Naive B cell (primary cell): ENCODE results near the gene RAD51B. TPM values are rescaled to one million over a fixed set of nuclear protein-coding genes. Genes with fewer than 3 reads are reported as not detected.

Experiments
- ATAC-seq, 2 donors: fragments of 150-1000 bp; cut with Tn5 transposase; 2 replicates each; pipeline ENCODE4 v1.10.0; 2021; ENCODE audit warnings: low read depth in 2 of 2, mild to moderate bottlenecking in 2 of 2, moderate library complexity in 2 of 2
- DNase-seq: peaks from one replicate; pipeline ENCODE4 v3.0.0; 2022
- H3K27ac Mint-ChIP-seq, 6 donors: one replicate each; pipeline ENCODE4 v1.8.0; 2020 to 2022; ENCODE audit warnings: mild to moderate bottlenecking in 6 of 6, mixed read lengths in 6 of 6, moderate library complexity in 5 of 6, inconsistent platforms in 2 of 6
- H3K27me3 Mint-ChIP-seq, 3 donors: one replicate each; pipeline ENCODE4 v1.8.0; 2021 to 2022; ENCODE audit warnings: mixed read lengths in 3 of 3, mild to moderate bottlenecking in 1 of 3
- H3K36me3 Mint-ChIP-seq, 2 donors: one replicate each; pipeline ENCODE4 v1.8.0; 2020 to 2022; ENCODE audit warnings: mixed read lengths in 2 of 2, inconsistent platforms in 1 of 2, mild to moderate bottlenecking in 1 of 2
- H3K4me1 Mint-ChIP-seq, 3 donors: one replicate each; pipeline ENCODE4 v1.8.0; 2020 to 2022; ENCODE audit warnings: mixed read lengths in 3 of 3, inconsistent platforms in 1 of 3, mild to moderate bottlenecking in 1 of 3, moderate library complexity in 1 of 3
- H3K4me3 Mint-ChIP-seq, 8 donors: one replicate each; pipeline ENCODE4 v1.8.0; 2020 to 2022; ENCODE audit warnings: mild to moderate bottlenecking in 8 of 8, mixed read lengths in 8 of 8, moderate library complexity in 8 of 8, inconsistent platforms in 2 of 8
- H3K9me3 Mint-ChIP-seq, 7 donors: one replicate each; pipeline ENCODE4 v1.8.0; 2020 to 2022; ENCODE audit warnings: mixed read lengths in 7 of 7, mild to moderate bottlenecking in 5 of 7, inconsistent platforms in 2 of 7, moderate library complexity in 1 of 7
- polyA plus RNA-seq, 6 donors: library from polyadenylated mRNA; unstranded; fragments of 300-500 nt; fragmentation: Illumina TruSeq; gene quantifications; one replicate each; pipeline ENCODE4 v1.2.3, GENCODE V29; 2021; ENCODE audit warnings: low read depth in 6 of 6

Gene RAD51B
- polyA plus RNA-seq, 6 donors from 2014 or later: 27.4 to 37.2 (median 31.8) TPM

DNA sequence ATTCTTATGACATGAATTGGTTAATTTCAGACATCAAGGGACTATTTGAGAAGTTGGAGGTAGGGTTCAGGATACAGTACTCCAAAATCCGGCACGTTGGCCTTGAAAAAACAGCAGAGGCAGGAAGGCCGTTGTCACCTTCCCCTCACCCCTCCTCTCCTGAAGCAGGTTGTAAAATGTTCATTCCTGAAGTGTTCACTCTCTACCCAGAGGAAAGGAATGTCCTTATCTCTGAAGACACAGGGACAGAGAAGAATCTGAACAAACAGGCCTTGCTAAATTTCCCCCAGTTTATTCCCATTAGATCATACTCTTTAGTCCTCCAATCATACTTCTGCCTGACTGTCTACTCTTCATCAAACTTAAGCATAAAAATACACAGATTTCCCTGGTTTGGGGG is 659.7 kb downstream of the RAD51B start:
- Mint-ChIP-seq H3K36me3 (no peaks in the 10 kb centered on the region), H3K9me3 (no peaks in the 10 kb centered on the region), H3K4me3 (no peak overlapping the region), H3K27ac (peak overlapping the region in 5 of 6 donors; percentile 33 to 98 (median 88)), H3K27me3 (no peaks in the 10 kb centered on the region), H3K4me1 (peaks cover 56 to 89% (median 81%) of the 10 kb centered on the region in 3 donors)
- ATAC-seq (no peak), DNase-seq (no peak)

DNA sequence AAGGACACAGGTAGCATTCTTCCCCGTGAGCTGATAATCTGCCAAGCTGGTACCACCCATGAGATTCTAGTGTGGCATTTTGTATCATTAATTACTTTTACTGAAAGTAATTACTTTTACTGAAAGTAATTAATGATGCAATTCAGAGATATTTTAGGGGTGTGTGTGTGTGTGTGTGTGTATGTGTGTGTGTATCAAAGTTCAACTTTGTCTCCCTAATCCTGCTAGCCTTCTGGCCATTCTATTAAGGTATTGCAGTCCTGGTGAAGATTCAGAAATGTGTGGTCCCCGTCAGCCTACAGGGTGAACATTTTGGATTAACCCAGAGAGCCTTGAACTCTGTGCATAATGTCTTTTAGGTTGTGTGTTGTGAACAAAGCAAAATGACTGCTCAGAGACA is 662.4 kb downstream of the RAD51B start:
- H3K27me3 Mint-ChIP-seq: no peaks in the 10 kb centered on the region
- no peak overlapping the region for H3K4me3 Mint-ChIP-seq
- ATAC-seq: no peak
- H3K9me3 Mint-ChIP-seq: no peaks in the 10 kb centered on the region
- no peaks in the 10 kb centered on the region for H3K36me3 Mint-ChIP-seq
- peaks cover 45 to 75% (median 71%) of the 10 kb centered on the region in 3 donors for H3K4me1 Mint-ChIP-seq
- peak overlapping the region in 3 of 6 donors; percentile 28 to 97 (median 83) for H3K27ac Mint-ChIP-seq
- no peak for DNase-seq

DNA sequence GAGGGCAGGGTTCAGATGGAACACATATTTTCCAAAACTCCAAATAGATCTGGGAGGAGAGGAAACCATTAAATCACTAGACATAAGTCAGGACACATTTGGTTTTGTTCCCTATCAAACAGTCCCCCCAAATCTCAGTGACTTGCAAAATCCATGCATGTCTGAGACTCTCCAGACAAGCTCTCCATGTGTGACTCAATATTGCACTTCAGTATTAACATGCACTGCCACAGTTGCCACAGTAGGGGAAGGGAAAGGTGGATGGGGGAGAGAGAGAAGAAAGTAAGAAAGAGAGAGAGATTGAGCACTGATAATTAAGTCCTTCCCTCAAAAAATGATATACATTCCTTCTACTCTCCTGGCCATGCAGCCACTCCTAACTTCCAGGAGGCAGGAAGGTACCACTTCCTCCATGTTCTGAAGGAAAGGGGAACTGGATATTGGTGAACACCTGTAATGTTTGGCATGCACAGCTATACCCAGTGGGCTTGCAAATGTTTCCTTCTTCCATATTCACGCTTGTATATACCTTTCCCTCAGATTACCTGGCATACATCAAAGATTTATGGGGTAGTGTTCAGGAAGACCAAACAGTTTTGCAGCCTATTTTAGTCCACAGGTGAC is 663.3 kb downstream of the RAD51B start:
- Mint-ChIP-seq H3K27ac (peak overlapping the region in 3 of 6 donors; percentile 16 to 62 (median 50)), H3K9me3 (no peaks in the 10 kb centered on the region), H3K36me3 (no peaks in the 10 kb centered on the region), H3K4me3 (no peak overlapping the region), H3K4me1 (peaks cover 42 to 71% (median 67%) of the 10 kb centered on the region in 3 donors), H3K27me3 (no peaks in the 10 kb centered on the region)
- no peak for DNase-seq
- no peak for ATAC-seq

DNA sequence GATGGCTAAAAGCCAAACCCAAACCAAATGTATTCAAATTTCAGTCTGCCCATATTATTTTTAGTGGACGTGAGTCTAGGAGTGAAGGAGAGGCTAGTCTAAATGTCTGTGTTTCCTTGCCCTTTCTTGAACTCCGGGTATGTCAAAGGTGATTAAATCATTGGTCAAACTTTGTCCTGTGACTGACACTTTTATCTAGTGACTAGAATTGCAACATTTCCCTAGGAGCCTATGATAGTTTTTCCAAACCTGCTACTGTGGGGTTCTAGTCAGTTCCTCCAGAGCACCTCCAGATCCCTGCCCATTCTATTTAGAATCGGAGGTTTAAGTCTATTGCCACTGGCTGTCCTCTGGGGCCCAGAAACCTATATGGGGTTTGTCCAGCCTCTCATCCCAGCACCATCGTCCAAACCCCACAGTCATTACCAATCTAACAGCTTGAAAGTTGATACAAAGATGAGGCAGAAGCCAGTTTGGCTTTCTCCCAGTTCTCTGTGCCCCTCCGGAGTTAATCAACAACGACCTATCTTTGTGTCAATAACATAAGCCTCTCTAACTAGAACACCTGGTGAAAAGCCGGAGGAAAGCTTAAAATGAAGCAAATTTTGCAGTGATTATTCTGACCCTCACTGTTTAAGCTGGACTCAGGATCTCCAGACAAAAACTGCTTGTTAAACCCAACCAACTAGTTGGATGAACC is 666.6 kb downstream of the RAD51B start:
- Mint-ChIP-seq H3K4me3 (peak overlapping the region in 1 of 8 donors; percentile 25), H3K27ac (peak overlapping the region in 1 of 6 donors; percentile 53), H3K9me3 (no peaks in the 10 kb centered on the region), H3K36me3 (no peaks in the 10 kb centered on the region), H3K4me1 (peaks cover 38 to 45% (median 45%) of the 10 kb centered on the region in 3 donors), H3K27me3 (no peaks in the 10 kb centered on the region)
- ATAC-seq (no peak), DNase-seq (no peak)

DNA sequence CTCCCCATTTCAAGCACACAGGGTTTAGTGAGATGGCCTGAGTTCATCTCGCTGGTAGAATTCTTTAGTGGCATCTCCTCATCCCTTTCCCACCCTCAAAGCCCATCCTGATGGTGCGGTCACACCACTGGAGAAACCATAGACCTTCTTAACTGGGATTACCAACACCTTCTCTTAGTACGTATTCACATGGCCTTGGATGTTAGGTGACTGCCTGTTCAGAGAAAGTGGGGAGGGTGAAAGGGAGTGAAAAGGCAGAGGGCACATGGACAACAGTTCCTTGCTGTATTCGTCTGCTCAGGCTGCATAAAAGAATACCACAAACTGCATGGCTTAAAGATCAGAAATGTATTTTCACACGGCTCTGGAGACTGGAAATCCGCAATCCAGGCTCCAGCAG is 667.2 kb downstream of the RAD51B start:
- Mint-ChIP-seq H3K4me3 (no peak overlapping the region), H3K27ac (peak overlapping the region in 2 of 6 donors; percentile 72 to 95), H3K9me3 (no peaks in the 10 kb centered on the region), H3K36me3 (no peaks in the 10 kb centered on the region), H3K27me3 (no peaks in the 10 kb centered on the region), H3K4me1 (peaks cover 37 to 49% (median 41%) of the 10 kb centered on the region in 3 donors)
- no peak for DNase-seq
- ATAC-seq: no peak

DNA sequence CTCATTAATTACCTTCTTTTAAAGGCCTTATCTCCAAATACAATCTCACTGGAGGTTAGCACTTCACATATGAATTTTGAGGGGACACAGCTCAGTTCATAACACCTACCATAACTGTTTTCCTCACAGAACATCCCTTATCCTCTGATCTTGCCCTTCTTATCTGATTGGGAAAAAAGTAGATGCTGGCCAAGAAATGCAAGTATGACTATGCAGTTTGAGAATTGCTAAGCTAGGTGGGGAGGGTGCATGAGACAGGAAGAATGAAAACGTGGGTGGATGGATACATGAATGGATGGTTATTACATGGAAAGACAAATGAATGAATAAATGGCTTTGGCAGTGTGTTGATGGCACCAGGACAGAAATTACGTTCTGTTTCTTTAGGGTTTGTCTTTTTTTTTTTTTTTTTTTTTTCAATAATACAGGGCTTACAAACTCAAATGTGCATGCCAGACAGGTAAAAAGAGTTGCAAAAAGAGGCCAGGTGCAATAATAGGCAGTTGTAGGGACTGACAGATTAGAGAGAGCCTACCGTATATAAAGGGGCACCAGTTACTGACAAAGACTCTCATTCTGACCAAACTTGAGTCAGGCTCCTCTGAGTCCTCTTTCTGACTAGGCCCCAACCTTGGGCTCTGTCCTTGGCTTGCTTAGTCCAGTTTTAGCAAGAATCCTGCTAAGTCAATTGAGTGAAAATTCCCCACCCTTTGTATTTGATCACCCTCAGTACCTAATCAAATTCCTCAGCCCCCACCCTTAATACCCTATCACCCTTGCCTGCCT is 668.4 kb downstream of the RAD51B start:
- no peaks in the 10 kb centered on the region for H3K36me3 Mint-ChIP-seq
- H3K4me3 Mint-ChIP-seq: no peak overlapping the region
- peaks cover 42 to 53% (median 49%) of the 10 kb centered on the region in 3 donors for H3K4me1 Mint-ChIP-seq
- ATAC-seq (no peak), DNase-seq (no peak)
- no peaks in the 10 kb centered on the region for H3K9me3 Mint-ChIP-seq
- H3K27ac Mint-ChIP-seq: peak overlapping the region in 2 of 6 donors; percentile 61 to 70
- no peaks in the 10 kb centered on the region for H3K27me3 Mint-ChIP-seq

DNA sequence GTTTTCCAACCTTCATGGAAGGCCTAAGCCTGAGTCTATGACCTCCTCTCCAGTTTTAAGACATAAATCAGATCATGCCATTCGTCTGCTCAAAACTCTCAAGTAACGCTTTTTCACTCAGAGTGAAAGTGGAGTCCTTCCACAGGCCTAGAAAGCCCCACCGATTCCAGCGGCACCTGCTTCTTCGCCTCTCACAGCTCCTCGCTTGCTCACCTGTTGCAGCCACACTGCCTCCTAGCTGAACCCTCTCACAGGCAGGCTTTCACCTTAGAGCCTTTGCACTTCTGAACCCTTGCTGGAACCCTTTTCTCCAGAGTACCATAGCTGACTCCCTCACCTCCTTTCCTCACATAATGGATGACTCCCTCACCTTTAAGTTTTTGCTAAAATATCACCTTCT is 672.2 kb downstream of the RAD51B start:
- Mint-ChIP-seq H3K9me3 (no peaks in the 10 kb centered on the region), H3K4me1 (peaks cover 53 to 61% (median 59%) of the 10 kb centered on the region in 3 donors), H3K36me3 (no peaks in the 10 kb centered on the region), H3K27me3 (no peaks in the 10 kb centered on the region), H3K4me3 (peak overlapping the region in 2 of 8 donors; percentile 22 to 47), H3K27ac (peak overlapping the region in 2 of 6 donors; percentile 84 to 94)
- DNase-seq (no peak), ATAC-seq (no peak)

DNA sequence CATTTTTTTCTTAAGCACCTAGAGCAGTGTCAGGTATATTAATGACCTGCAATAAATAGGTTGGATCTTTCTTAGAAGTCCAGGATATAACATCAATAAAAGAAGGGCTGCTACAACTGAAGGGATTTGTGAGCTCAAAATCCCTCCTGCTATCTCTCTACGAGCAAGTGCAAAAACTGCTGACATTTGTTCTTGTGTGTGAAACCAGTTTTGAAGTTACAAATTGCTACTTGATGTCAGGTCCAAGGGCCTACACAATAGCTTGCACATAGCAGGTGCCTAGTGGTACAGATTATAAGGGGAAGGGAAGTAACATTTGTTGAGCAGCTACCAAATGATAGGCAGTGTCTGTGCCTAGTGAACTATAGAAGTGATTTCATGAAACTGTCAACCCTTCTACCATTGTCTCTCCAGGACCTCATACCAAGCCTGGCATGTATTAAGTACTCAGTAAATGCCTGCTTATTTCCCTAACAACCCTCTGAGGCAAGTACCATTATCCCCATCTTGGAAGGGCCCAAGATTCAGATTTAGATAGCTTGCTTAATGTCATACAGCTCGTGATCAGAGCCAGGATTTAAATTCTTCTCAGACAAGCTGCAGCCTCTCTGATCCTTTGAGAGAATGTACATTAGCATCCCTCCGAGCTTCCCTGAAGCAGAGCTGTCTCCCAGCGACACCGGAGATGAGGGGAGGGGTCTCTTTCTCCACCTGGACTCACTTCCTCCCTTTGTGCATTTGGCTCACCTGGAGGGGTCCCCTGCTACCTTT is 673.0 kb downstream of the RAD51B start:
- no peaks in the 10 kb centered on the region for H3K27me3 Mint-ChIP-seq
- H3K9me3 Mint-ChIP-seq: no peaks in the 10 kb centered on the region
- DNase-seq (no peak), ATAC-seq (peak in 1 of 2 donors; percentile 39)
- H3K27ac Mint-ChIP-seq: peak overlapping the region; percentile 37 to 94 (median 54)
- peak overlapping the region in 1 of 8 donors; percentile 5 for H3K4me3 Mint-ChIP-seq
- H3K36me3 Mint-ChIP-seq: no peaks in the 10 kb centered on the region
- peaks cover 48 to 61% (median 55%) of the 10 kb centered on the region in 3 donors for H3K4me1 Mint-ChIP-seq

DNA sequence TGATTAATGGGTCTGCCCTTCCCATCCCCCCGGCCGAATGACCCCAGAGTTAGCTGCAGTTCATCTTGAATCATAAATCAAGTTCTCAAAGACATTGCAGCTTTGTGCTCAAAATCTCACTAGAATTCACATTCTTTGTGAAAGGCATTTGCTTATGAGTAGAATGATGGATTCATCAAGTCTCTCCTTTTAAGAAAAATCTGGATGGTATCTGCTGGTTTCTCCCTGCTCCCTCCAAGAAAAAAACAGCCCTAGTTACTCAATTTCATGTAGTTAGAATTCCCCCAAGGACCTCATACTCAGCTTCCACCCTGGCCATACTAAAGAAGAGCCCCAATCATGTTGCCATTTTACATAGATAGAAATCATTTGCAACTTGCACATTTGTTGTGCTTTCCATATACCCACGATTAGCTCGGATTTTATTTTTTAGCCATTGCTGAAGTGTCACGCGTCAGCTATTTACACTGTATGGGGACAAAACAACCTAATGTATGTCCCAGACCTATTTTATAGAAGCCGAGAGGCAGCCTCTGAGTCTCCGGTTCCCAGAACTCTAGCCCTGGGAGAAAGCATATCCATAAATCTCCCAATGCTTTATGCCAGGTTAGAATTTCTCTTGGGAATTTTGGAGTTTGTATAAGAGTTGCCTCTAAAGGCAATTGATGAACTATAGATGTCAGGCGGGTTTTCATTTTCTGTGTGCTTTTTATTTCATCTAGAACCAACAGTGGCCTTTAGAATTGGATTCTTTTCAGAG is 673.8 kb downstream of the RAD51B start:
- Mint-ChIP-seq H3K27ac (peak overlapping the region; percentile 37 to 80 (median 60)), H3K4me3 (peak overlapping the region in 2 of 8 donors; percentile 5 to 14), H3K9me3 (no peaks in the 10 kb centered on the region), H3K36me3 (peaks cover 0 to 5% of the 10 kb centered on the region in 2 donors), H3K27me3 (no peaks in the 10 kb centered on the region), H3K4me1 (peaks cover 49 to 63% (median 52%) of the 10 kb centered on the region in 3 donors)
- DNase-seq (no peak), ATAC-seq (no peak)

DNA sequence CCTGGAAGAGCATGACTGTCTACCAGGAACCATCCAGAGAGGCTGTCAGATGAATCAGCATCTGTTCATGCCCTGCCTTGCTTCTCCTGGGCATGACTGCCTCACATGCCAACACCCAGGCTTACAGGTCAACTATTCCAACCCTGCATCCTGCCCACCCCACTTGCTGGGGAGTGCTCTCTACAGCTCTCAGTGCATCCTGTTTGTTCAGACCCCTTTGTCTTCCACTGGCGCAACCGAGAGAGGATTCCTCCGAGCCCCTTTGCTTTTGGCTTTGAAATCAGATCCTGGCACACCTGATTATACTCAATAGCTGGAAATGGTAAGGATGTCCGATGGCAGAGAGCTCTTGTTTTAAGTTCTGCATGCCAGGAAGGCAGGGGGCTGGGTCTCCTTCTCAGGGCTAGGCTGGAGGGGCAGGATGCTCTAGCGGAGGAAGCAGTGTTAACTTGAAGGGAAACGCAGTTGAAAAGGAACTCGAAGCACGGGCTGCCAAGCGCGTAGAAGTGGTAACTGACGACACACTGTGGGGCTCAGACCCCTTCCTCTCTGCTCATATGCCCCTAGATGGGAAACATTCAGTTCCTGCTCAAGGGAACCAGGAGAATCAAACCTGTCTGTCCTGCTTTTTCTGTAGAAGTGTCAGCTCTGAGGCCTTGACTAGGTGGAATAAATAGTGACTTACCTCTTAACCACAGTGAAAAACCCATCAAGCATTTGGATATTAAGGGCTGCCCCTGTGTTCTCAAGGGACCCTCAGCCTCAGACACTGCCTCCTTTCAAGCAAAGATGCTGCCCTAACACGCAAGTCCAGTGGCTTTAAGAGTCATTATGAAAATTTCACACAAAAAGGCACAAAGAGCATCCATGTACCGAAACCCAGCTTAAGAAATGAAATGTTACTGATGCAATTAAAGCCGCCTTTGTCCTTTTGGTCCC is 675.8 kb downstream of the RAD51B start:
- peak overlapping the region in 6 of 8 donors; percentile 32 to 88 (median 56) for H3K4me3 Mint-ChIP-seq
- H3K9me3 Mint-ChIP-seq: no peaks in the 10 kb centered on the region
- DNase-seq: no peak
- peaks cover 56 to 74% (median 73%) of the 10 kb centered on the region in 3 donors for H3K4me1 Mint-ChIP-seq
- H3K27ac Mint-ChIP-seq: peak overlapping the region; percentile 46 to 92 (median 82)
- ATAC-seq: peak; percentile 82 to 83
- peaks cover 0 to 5% of the 10 kb centered on the region in 2 donors for H3K36me3 Mint-ChIP-seq
- no peaks in the 10 kb centered on the region for H3K27me3 Mint-ChIP-seq

DNA sequence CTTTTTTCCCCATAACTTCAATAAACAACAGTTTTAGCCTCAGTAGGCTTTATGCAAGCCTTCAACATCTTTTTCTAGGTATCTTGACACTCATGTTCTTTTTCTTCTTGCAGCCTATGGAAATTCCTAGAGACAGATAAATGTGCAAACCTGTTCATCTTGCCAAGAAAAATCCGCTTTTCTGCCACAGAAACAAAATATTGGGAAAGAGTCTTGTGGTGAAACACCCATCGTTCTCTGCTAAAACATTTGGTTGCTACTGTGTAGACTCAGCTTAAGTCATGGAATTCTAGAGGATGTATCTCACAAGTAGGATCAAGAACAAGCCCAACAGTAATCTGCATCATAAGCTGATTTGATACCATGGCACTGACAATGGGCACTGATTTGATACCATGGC is 677.4 kb downstream of the RAD51B start:
- Mint-ChIP-seq H3K36me3 (peaks cover 0 to 5% of the 10 kb centered on the region in 2 donors), H3K4me3 (no peak overlapping the region), H3K27ac (peak overlapping the region in 2 of 6 donors; percentile 48 to 57), H3K27me3 (no peaks in the 10 kb centered on the region), H3K9me3 (no peaks in the 10 kb centered on the region), H3K4me1 (peaks cover 49 to 82% (median 79%) of the 10 kb centered on the region in 3 donors)
- no peak for DNase-seq
- no peak for ATAC-seq
